GM21515 (cell line): Measurements from ENCODE around the gene SMIM7.
"Not testable (repeated sequence)": the region's sequence is repeated elsewhere in the genome, so short reads cannot be mapped to it uniquely, and the experiment has no call there.

Source experiments
- ATAC-seq: cut with Tn5 transposase; IDR thresholded peaks from one replicate; pipeline ENCODE4 v1.9.1; 2021; ENCODE audit not compliant: unreplicated experiment

SMIM7 gene

GRCh38 chr19:16655727-16656126, 4.2 kb downstream of the SMIM7 start:
- no peak for ATAC-seq

- no peak for ATAC-seq
These were observed 5.3 kb downstream of the SMIM7 start for GRCh38 chr19:16654627-16655026.

- ATAC-seq = no peak
These were observed 5.8 kb downstream of the SMIM7 start for GRCh38 chr19:16654140-16654539.

- no peak for ATAC-seq
These were observed 7.1 kb downstream of the SMIM7 start for GRCh38 chr19:16652854-16653253.

- not testable (repeated sequence) for ATAC-seq
These were observed 8.3 kb downstream of the SMIM7 start for GRCh38 chr19:16651421-16652188.

GRCh38 chr19:16650821-16651220, 9.1 kb downstream of the SMIM7 start:
- ATAC-seq = no peak

- ATAC-seq = no peak
These were observed 10.2 kb downstream of the SMIM7 start for GRCh38 chr19:16649734-16650133.

GRCh38 chr19:16645140-16645539, 14.8 kb downstream of the SMIM7 start:
- ATAC-seq = no peak

GRCh38 chr19:16641695-16642094, 18.2 kb downstream of the SMIM7 start:
- ATAC-seq = no peak

- ATAC-seq = no peak
These were observed 19.0 kb downstream of the SMIM7 start for GRCh38 chr19:16640951-16641350.

GRCh38 chr19:16638666-16639065, 21.3 kb downstream of the SMIM7 start:
- ATAC-seq = no peak

- no peak for ATAC-seq
These were observed 22.4 kb downstream of the SMIM7 start for GRCh38 chr19:16637535-16637934.

GRCh38 chr19:16631465-16631864, 28.5 kb downstream of the SMIM7 start:
- no peak for ATAC-seq

- peak; percentile 0 for ATAC-seq
These were observed 30.8 kb downstream of the SMIM7 start for GRCh38 chr19:16628984-16629691.

- peak; percentile 81 for ATAC-seq
These were observed 31.6 kb downstream of the SMIM7 start, which contains the start of gene MED26 for GRCh38 chr19:16628183-16628983. Gene MED26 (minus strand): TSS chr19:16628204. CDS start chr19:16627943, 261 bp downstream.

- no peak for ATAC-seq
These were observed 32.1 kb downstream of the SMIM7 start for GRCh38 chr19:16627928-16628182.

- ATAC-seq = no peak
These were observed 32.6 kb downstream of the SMIM7 start for GRCh38 chr19:16627193-16627927.

- ATAC-seq = no peak
These were observed 33.1 kb downstream of the SMIM7 start for GRCh38 chr19:16626796-16627192.

GRCh38 chr19:16625163-16625958, 34.6 kb downstream of the SMIM7 start:
- no peak for ATAC-seq

- ATAC-seq = no peak
These were observed 35.7 kb downstream of the SMIM7 start for GRCh38 chr19:16624236-16624635.
